ENCODE data around the gene ZSCAN30. TPM values are rescaled to one million over a fixed set of nuclear protein-coding genes. Genes with fewer than 3 reads are reported as not detected.

Gene ZSCAN30
- total and polyA plus RNA-seq, 2 of the 13 experiments (the other 11 are each of a cell fraction or from before 2014, with no cell fraction given): 7.4 to 7.7 TPM

GRCh38 chr18:35290094-35290735, at the start of gene ZSCAN30 (continued):
- TF ChIP-seq ZNF770 (CRISPR knock-in tag; IDR thresholded peaks at IDR 0.05) (peak; percentile 64; the same call in 1 of the 2 replicates), ZNF569 (CRISPR knock-in tag; IDR thresholded peaks at IDR 0.05; ENCODE audit: borderline replicate concordance) (no peak), SUZ12 (IDR thresholded peaks at IDR 0.05; ENCODE audit: low read depth, low read length) (no peak), ZNF629 (CRISPR knock-in tag; conservative IDR thresholded peaks at IDR 0.05) (no peak), RXRA (CRISPR knock-in tag; IDR thresholded peaks at IDR 0.05) (peak; percentile 85), HMGA1 (CRISPR knock-in tag; conservative IDR thresholded peaks at IDR 0.05) (no peak), ZNF800 (CRISPR knock-in tag; IDR thresholded peaks at IDR 0.05) (peak; percentile 54; the same call in 1 of the 2 replicates), DZIP1 (CRISPR knock-in tag; IDR thresholded peaks at IDR 0.05) (no peak), ZSCAN31 (CRISPR knock-in tag; IDR thresholded peaks at IDR 0.05; ENCODE audit: low read depth) (peak; percentile 85; the same call in 1 of the 2 replicates), ZNF563 (CRISPR knock-in tag; IDR thresholded peaks at IDR 0.05) (peak; percentile 99), ZNF362 (CRISPR knock-in tag; IDR thresholded peaks at IDR 0.05; ENCODE audit: borderline replicate concordance) (0 out of 2 replicates have a peak, but pooled peaks have one; percentile 58), ZNF574 (CRISPR knock-in tag; IDR thresholded peaks at IDR 0.05) (peak; percentile 100), SIN3B (IDR thresholded peaks at IDR 0.05; ENCODE audit: low read length) (peak; percentile 80), FOXK1 (CRISPR knock-in tag; IDR thresholded peaks at IDR 0.05; ENCODE audit: borderline replicate concordance, low read depth) (peak; percentile 74), NFE2L2 (IDR thresholded peaks at IDR 0.05; ENCODE audit: low read length) (no peak)
- TF ChIP-seq, protein P1, sequence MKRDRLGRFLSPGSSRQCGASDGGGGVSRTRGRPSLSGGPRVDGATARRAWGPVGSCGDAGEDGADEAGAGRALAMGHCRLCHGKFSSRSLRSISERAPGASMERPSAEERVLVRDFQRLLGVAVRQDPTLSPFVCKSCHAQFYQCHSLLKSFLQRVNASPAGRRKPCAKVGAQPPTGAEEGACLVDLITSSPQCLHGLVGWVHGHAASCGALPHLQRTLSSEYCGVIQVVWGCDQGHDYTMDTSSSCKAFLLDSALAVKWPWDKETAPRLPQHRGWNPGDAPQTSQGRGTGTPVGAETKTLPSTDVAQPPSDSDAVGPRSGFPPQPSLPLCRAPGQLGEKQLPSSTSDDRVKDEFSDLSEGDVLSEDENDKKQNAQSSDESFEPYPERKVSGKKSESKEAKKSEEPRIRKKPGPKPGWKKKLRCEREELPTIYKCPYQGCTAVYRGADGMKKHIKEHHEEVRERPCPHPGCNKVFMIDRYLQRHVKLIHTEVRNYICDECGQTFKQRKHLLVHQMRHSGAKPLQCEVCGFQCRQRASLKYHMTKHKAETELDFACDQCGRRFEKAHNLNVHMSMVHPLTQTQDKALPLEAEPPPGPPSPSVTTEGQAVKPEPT (CRISPR knock-in tag; IDR thresholded peaks at IDR 0.05; ENCODE audit: low read depth): no peak

Measured in HepG2 (cell line).